Thyroid gland (tissue), 4 donors: ENCODE data around the gene ADCY1.

ENCODE experiments used
- CTCF ChIP-seq, 6 experiments: fragments of 200-600 bp in 3 of 6; fragments of 450-650 bp in 3 of 6; sonication (generic) in 3 of 6; IDR thresholded peaks; one replicate each; pipeline ENCODE4 v1.5.1; 2016 to 2019; ENCODE audit warnings: antibody characterized with exemption in 6 of 6, mild to moderate bottlenecking in 2 of 6, inconsistent platforms in 1 of 6, moderate library complexity in 1 of 6
- POLR2A ChIP-seq, 2 donors: fragments of 450-650 bp; IDR thresholded peaks; one replicate each; pipeline ENCODE4 v1.6.1; 2017; ENCODE audit warnings: antibody characterized with exemption in 2 of 2, mild to moderate bottlenecking in 2 of 2, moderate library complexity in 1 of 2

- TF ChIP-seq CTCF (IDR thresholded peaks at IDR 0.05), result no peak
- no peak for TF ChIP-seq POLR2A (IDR thresholded peaks at IDR 0.05)
Measured at GRCh38 chr7:45689011-45689796, 115.0 kb downstream of the ADCY1 start.
